Panc1 (cell line): ENCODE measurements around the gene TRAF7. TPM values are rescaled to one million over a fixed set of nuclear protein-coding genes. Genes with fewer than 3 reads are reported as not detected.

ENCODE experiments used
- ATAC-seq: fragments of 200-7000 bp; cut with Tn5 transposase; 2 replicates; pipeline ENCODE4 v1.9.1; 2020; ENCODE audit warnings: mild to moderate bottlenecking, moderate library complexity
- BruUV-seq: library from RNA; stranded (reverse); fragments of 400-500 nt; replicated peaks from 2 replicates; lab custom pipeline; 2021; lab: Mats Ljungman, UMichigan
- CTCF ChIA-PET: fragments of 300-600 bp; sonication (Branson Sonifier 250); formaldehyde crosslinking; loops from one replicate; lab custom pipeline; 2022; ENCODE audit warnings: antibody characterized with exemption; lab: Charles Lee
- POLR2A ChIA-PET: fragments of 300-600 bp; sonication (Branson Sonifier 250); formaldehyde crosslinking; loops from one replicate; lab custom pipeline; 2022; ENCODE audit warnings: antibody characterized with exemption; lab: Charles Lee
- DNase-seq: peaks from one replicate; pipeline ENCODE4 v3.0.0-alpha.2; 2010; ENCODE audit warnings: low read depth, low spot score
- H3K27ac ChIP-seq: 2 replicates; pipeline ENCODE4 v1.5.1; 2011; ENCODE audit warnings: mild to moderate bottlenecking, low read length, inconsistent platforms
- H3K27me3 ChIP-seq: fragments of 200-500 bp; sonication (Bioruptor generic); 2 replicates; pipeline ENCODE4 v1.6.0; 2014; ENCODE audit warnings: low read length, inconsistent platforms; ENCODE audit not compliant: control insufficient read depth, insufficient read depth
- H3K36me3 ChIP-seq: fragments of 200-500 bp; sonication (Bioruptor generic); 2 replicates; pipeline ENCODE4 v1.5.1; 2014; ENCODE audit warnings: inconsistent platforms, mild to moderate bottlenecking, low read length, moderate library complexity; ENCODE audit not compliant: control insufficient read depth, insufficient read depth
- H3K4me1 ChIP-seq: 2 replicates; pipeline ENCODE4 v1.5.1; 2011; ENCODE audit warnings: inconsistent platforms, mild to moderate bottlenecking, low read length, moderate library complexity; ENCODE audit not compliant: control insufficient read depth, insufficient read depth
- H3K4me3 ChIP-seq, 2 experiments: 2 replicates each; pipeline ENCODE4 v1.5.1; 2011 to 2012; ENCODE audit warnings: low read depth in 2 of 2, low read length in 2 of 2, mild to moderate bottlenecking in 2 of 2, inconsistent platforms in 1 of 2, moderate library complexity in 1 of 2
- H3K9me3 ChIP-seq: fragments of 200-500 bp; sonication (Bioruptor generic); 2 replicates; pipeline ENCODE4 v1.5.1; 2014; ENCODE audit warnings: low read depth, mild to moderate bottlenecking, inconsistent platforms, low read length, moderate library complexity; ENCODE audit not compliant: control insufficient read depth, insufficient read depth
- CTCF ChIP-seq: fragments of 450-650 bp; IDR thresholded peaks from 2 replicates; pipeline ENCODE4 v1.5.1; 2017; ENCODE audit warnings: mild to moderate bottlenecking
- POLR2AphosphoS5 ChIP-seq: IDR thresholded peaks from 2 replicates; pipeline ENCODE4 v1.6.1; 2012; ENCODE audit warnings: mild to moderate bottlenecking, low read depth, low read length, moderate library complexity
- REST ChIP-seq, 2 experiments: IDR thresholded peaks; 2 replicates each; pipeline ENCODE4 v1.6.1; 2011 to 2012; ENCODE audit warnings: low read depth in 2 of 2, control low read depth in 1 of 2, low read length in 1 of 2, mild to moderate bottlenecking in 1 of 2, moderate library complexity in 1 of 2; ENCODE audit not compliant: insufficient read depth in 1 of 2
- SIN3A ChIP-seq: IDR thresholded peaks from 2 replicates; pipeline ENCODE4 v1.6.1; 2012; ENCODE audit warnings: low read depth, mild to moderate bottlenecking, low read length, moderate library complexity, borderline replicate concordance; ENCODE audit not compliant: insufficient read depth
- TCF7L2 ChIP-seq: IDR thresholded peaks from 2 replicates; pipeline ENCODE4 v1.6.1; 2011; ENCODE audit warnings: mild to moderate bottlenecking, low read depth, low read length, inconsistent platforms
- in situ Hi-C: cut with HindIII; loops from 2 replicates; pipeline ENCODE4 v1.10.0; 2016; ENCODE audit warnings: low sequenced_read_pairs, low pct_unique_long_range_greater_than_20kb
- intact Hi-C: fragments of 100-400 bp; cut with micrococcal nuclease; formaldehyde crosslinking; loops from one replicate; pipeline ENCODE4 v1.10.0; 2022; ENCODE audit not compliant: unreplicated experiment
- total RNA-seq: library from RNA; stranded (reverse); gene quantifications from one replicate; pipeline ENCODE4 v1.2.1, GENCODE V29; 2021; ENCODE audit not compliant: unreplicated experiment

TRAF7 gene
- total RNA-seq, 1 experiment from 2014 or later = 108 TPM

GRCh38 chr16:2180461-2180860 is 24.9 kb downstream of the TRAF7 start:
- CTCF ChIA-PET = no interaction called here
- Histone ChIP-seq H3K4me3 (no peak overlapping the region), H3K9me3 (no peaks in the 10 kb centered on the region), H3K27me3 (no peaks in the 10 kb centered on the region), H3K36me3 (no peaks in the 10 kb centered on the region), H3K4me1 (no peaks in the 10 kb centered on the region), H3K27ac (no peak overlapping the region)
- no peak for DNase-seq
- POLR2A ChIA-PET = no interaction called here
- in situ Hi-C loops = no loop called here
- intact Hi-C loops = no loop called here
- ATAC-seq = no peak
- TF ChIP-seq SIN3A (no peak), REST (IDR thresholded peaks at IDR 0.05; ENCODE audit: insufficient read depth in 1 of 2, low read depth in 2 of 2, low read length in 1 of 2) (no peak), CTCF (no peak), POLR2AphosphoS5 (no peak), TCF7L2 (no peak)
- BruUV-seq = no TSS peak

GRCh38 chr16:2180962-2181923 is 25.7 kb downstream of the TRAF7 start:
- no peak for TF ChIP-seq TCF7L2
- no peak for TF ChIP-seq REST (IDR thresholded peaks at IDR 0.05; ENCODE audit: insufficient read depth in 1 of 2, low read depth in 2 of 2, low read length in 1 of 2)
- TF ChIP-seq POLR2AphosphoS5 = no peak
- TF ChIP-seq SIN3A = no peak
- no peak for TF ChIP-seq CTCF
- in situ Hi-C loops = no loop called here
- Histone ChIP-seq H3K4me3 (no peak overlapping the region), H3K4me1 (no peaks in the 10 kb centered on the region), H3K36me3 (no peaks in the 10 kb centered on the region), H3K9me3 (no peaks in the 10 kb centered on the region), H3K27ac (no peak overlapping the region), H3K27me3 (no peaks in the 10 kb centered on the region)
- ATAC-seq (no peak), DNase-seq (no peak)
- BruUV-seq = no TSS peak
- POLR2A ChIA-PET = interaction anchor here (0.6 kb wide), 1 partner anchor 24 kb away, joined by 5 read pairs; no protein-coding TSS in a partner anchor
- CTCF ChIA-PET = no interaction called here
- intact Hi-C loops = no loop called here
